ENCODE data around the gene LARP4B.
"Not testable (repeated sequence)": the region's sequence is repeated elsewhere in the genome, so short reads cannot be mapped to it uniquely, and the experiment has no call there.

The LARP4B gene

DNA sequence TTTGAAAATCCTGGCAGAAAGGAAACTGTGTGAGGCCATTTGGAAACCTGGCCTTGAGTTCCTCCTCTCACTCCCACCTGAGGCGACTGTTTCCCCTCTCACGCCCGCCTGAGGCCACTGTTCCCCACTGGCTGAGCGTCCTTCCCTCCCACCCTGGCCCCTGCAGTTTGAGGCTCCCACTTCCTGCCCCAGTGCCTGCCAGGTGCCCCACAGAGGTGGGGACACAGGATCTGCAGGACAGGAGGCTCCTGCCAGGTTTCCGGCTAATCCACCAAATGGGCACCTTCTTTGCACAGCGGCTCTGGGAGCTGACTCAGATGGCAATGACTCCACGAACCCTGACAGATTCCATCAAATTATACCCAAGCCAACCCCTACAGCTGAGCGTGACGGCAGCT, 24.3 kb upstream of the LARP4B start:
- DNase-seq = no peak

DNA sequence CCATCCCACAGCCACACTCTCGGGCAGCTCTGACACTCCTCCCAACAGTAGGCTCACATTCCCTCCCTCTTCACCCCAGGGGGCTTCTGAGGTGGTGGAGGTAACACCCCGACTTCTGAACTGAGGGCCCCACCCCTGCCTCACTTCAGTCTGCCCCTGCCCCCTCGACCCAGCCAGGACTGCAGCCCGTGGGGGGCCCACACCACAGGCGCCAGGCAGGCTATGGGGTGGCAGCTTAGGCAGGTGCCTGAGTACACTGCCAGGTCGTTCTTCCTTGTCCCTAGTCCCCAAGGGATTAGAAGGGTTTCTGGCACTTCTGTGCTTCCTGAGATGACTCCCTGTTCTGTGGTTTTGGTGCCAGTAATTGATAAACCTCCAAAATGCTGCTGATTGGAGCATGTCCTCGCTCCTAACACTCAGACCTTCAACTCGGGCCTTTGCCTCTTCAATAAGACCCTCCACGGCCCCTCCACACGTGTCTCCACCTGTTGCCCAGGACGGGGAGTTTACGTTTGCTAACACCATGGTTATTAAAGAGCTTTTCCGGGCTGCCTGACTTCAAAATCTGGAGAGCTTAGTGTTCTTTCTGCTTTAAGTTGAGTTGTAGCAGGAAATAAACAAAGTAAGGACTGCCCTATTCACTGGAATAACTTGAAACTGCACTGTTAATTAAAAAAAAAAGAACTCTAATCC, 23.8 kb upstream of the LARP4B start:
- DNase-seq = no peak

- DNase-seq = no peak
Observed at GRCh38 chr10:954396-954795, 22.9 kb upstream of the LARP4B start.

GRCh38 chr10:953836-954235, 22.3 kb upstream of the LARP4B start:
- no peak for DNase-seq

- no peak for DNase-seq
Observed at GRCh38 chr10:949446-949845, 17.9 kb upstream of the LARP4B start.

DNA sequence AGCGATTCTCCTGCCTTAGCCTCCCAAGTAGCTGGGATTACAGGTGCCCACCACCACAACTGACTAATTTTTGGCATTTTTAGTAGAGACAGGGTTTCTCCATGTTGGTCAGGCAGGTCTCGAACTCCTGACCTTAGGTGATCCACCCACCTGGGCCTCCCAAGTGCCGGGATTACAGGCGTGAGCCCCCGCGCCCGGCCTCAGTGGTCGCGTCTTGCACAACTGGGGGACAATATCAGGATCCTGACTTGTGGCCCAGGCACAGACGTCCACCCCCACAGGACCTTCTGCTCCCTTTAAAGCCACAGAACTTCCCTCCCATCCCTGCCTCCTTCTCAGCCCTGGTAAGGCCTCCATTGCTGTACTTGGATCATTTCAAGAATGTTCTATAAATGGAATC, 16.8 kb upstream of the LARP4B start:
- DNase-seq = no peak

DNA sequence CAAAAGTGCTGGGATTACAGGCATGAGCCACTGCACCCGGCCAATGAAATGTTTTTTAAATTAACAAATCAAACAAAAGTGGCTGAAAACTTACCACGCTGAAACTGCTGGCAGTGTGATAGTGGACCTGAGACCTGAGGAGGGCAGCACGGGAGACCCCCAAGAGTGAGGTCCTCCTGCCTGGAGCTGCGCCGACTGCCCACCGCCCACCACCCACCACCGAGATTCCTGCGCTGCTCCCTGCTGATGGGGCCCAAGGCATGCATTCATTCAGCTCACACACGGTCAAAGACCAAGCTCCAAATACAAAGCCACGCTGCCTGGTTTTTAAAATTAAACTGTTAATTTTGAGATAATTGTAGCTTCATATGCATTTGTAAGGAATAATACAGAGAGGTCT, 16.4 kb upstream of the LARP4B start:
- DNase-seq = no peak

DNA sequence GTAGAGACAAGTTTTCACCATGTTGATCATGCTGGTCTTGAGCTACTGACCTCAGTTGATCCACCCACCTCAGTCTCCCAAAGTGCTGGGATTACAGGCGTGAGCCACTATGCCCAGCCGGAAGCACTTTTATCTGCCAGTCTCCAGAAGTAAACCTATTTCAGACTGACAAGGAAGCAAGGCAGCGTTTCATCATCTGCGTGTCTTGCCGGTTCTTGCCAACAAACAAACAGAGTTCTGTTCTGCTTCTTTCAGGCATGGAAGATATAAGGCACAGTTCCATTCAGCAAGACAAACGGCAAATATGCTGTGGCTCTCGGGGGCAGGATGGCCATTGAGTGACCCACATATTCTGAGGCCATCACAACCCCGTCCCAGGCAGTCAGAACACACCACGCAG, 15.5 kb upstream of the LARP4B start:
- no peak for DNase-seq

- no peak for DNase-seq
Observed at GRCh38 chr10:945778-946177, 14.3 kb upstream of the LARP4B start.

DNA sequence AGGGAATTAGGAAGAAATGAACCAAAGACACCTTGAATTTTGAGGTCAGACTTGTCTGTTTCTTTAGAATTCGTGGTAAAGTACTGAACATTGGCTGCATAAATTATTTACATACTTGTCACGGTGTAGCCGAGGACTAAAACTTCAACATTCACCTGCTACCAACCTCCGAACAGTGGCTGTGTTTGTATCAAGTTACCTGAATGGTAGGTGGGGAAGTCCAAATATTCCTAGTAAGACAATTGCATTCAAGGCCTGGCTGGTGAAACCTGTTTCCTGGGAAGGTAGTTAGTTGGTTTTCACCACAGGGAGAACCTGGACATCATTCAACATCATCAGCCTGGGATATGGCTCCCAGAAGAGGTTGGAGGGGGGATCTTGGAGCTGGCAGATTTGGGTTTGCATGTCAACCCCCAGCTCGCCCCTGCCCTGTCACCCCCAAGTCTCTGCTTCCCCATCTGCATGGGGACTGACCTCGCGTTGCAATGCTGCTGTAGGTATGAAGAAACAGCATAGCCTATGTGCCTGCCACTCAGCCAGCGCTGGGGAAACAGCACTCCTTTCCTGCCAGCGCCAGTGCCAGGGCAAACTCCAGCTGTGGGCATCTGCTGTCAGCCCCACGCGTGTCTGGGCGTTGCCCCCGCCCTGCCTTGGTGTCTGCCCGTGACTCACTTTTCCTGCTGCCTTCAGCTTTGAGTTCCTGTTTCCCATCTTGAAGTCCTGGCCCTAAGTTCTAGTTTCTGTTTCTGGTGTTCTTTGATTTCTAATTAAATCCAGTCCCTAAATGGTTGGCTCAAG, 12.7 kb upstream of the LARP4B start:
- DNase-seq = no peak

DNA sequence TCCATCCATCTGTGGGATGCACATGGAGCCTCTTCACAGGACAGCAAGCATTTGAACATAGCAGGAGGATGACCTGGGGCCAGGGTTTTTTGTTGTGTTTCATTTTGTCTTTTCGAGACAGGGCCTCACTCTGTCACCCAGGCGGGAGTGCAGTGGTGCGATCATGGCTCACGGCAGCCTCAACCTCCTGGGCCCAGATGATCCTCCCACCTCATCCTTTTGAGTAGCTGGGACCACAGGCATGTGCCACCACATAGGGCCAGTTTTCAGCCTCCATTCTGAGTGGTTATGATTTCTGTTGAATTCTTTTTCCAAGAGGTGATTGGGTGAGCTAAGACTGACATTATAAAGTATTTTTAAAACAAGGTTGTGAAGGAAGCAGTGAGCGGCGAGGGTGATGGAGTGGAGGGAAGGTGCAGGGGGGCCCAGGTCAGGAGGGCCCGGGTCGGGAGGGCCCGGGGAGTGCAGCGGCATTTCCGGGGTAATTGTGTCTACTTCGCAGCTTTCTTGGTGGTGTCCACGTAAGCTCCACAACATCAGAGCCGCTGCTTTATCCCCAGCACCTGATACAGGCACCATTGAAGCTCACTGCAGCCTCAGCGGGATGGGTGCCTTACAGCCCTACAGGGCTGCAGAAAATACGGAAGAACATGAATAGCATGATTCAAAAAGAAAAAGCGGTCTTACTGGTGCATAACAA, 12.0 kb upstream of the LARP4B start:
- DNase-seq = no peak

DNA sequence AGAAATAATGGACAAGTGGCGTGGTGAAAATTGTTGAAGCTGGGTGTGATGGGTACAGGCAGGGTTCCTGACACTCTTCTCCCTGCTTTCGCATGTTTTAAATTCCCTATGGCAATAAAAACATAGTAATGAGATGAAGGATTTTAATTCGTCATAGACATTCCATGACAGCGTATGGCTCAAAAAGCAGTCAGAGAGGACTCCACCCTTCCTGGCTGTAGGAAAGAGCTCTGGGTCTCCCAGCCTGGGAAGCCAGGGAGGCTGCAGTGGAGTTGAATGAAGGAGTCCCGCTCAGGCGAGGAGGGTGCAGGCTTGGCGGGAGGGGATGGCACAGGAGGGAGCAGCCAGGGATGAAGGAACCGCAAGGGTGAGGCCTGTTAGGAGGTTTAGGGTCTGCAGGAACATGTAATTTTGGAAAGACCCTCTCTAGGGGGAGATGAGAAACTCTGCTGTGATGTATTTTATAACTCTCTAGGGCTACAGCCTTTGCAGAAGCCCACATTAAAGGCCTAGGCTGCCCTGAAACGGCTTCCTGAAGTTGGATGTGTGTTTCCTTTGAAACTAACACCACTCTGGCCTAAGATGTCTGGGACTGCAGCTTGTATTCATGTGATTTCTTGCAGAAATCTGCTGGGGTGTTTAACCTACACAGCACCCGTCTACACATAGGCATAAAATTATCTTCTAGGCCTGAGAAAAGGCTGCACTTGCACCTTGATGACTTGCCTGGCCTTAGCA, 7.6 kb upstream of the LARP4B start:
- no peak for DNase-seq

GRCh38 chr10:934746-935406, 3.4 kb upstream of the LARP4B start:
- DNase-seq = no peak

DNA sequence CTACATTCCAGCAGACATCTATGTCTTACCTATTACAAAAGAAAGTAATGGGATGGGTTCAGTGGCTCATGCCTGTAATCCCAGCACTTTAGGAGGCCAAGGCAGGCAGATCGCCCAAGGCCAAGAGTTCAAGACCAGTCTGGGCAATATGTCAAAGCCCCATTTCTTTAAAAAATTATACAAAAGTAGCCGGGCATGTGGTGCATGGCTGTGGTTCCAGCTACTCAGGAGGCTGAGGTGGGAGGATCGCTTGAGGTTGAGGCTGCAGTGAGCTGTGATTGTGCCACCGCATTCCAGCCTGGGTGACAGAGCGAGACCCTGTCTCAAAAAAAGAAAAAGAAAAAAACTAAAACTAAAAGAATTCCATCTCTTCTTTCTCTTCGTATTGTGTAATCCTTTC, 2.7 kb upstream of the LARP4B start:
- not testable (repeated sequence) for DNase-seq

DNA sequence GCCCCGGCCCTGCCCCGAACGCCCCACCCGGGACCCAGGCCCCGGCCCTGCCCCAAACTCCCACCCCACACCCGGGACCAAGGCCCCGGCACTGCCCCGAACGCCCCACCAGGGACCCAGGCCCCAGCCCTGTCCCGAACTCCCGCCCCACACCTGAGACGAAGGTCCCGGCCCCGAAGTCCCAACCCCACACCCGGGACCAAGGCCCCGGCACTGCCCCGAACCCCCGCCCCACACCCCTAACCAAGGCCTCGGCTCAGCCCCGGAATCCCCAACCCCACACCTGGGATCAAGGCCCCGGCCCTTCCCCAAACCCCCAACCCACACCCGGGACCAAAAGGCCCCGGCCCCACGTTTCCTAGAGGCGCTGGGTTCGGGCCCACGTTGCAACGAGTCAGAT, 1.1 kb upstream of the LARP4B start:
- no peak for DNase-seq

DNA sequence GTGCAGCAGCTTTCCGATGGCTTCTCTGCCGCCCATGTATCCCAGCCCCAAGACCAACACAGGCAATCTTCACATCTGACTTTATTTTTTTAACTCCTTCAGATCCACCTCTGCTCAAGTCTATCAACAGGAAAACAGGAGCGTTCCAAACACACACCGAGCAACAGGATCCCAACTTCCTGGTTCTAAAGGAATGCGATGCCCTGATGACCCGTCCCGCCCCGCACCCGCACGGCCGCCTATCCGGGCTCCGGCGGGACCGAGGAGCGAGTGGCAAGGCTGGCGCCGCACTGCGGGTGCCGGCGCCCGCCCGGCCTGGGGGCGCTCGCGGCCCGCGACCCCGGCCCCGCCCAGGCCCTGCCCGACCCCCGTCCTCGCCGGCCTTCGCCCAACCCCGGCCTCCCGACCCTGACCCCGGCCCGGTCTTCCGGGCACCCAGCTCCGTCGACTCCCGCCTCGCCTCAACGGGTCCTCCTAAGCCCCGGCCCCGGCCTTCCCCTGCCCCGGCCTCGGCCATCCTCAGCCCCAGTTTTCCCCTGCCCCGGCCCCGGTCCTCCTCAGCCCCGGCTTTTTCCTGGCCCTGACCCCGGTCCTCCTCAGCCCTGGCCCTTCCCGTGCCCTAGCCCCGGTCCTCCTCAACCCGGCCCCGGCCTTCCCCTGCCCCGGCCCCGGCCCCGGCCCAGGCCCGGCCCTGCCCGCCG, 730 bp downstream of the LARP4B start:
- DNase-seq = no peak

DNA sequence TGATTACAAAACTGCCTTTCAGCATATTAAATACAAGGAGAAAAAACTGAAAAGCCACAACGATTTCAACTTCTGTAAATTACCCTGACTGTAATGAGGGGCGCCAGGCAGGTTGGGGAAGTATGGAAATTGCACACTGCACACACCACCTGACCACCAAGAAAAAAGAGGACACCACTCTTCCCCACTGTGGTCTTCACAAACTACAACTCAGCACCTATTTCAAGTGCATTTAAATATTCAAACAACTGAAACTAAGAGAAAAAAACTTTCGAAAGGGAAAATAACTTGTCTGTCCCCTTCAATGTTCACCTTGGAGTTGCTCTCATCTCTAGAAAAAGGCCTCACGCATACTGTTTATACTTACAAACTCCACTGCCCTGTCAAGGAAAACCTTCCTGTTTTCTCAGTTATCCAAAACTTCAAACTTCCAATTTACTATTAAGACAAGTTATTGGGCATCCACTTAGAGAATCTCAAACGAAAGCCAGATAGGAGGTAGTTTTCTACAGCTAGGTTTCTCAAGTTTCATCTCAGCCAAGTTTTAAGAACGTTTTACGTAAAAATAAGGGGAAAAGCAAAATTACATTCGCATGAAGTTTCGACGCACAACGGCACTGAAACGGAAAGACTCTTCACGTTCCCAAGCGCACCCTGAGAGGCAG, 1.4 kb downstream of the LARP4B start:
- DNase-seq = no peak

DNA sequence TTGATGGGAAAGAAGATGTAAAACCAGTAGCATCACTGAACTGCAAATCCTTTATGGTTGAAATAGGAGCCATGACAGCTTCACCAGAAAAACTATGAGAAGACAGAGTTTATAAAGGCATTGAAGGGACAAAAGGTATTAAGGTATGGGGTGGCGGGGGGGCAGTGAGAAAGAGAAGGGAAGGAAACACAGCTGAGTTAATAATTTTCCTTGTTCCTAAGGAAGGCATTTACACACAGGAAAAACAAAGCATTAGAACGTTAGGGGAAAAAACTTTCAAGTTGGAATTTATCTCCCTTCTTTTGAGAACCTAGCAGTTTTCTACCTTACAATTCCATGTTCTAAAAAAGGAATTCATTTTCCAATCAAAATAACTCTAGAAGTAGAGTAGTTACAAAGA, 4.4 kb downstream of the LARP4B start:
- DNase-seq = no peak

DNA sequence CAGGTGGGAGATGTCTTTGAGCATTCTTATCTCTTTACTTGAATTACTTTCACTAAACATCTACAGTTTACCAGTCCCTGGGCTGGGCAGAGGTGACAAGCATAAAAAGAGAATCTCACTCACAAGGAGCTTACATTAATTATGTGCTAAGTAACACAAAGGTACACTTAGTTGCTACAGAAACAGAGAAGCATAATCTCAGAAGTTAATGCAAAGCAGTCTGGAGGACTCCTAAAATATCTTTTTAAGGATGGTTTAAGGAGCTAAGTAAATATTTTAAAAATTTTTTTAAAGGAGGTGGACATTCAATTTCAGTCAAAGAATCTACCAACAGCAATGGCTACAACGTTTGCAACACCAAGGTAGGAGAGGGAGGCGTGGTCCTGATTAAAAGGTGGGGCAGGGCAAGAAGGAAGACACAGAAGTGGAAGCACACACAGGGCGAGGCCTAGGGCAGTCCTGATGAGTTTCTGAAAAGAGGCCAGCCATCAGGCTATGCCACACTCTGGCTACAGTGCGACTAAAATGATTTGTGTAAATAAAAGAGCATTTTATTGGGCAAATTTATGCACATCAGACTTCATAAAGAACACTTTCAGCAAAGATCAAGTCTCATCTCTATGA, 5.3 kb downstream of the LARP4B start:
- no peak for DNase-seq

GRCh38 chr10:924524-924859, 7.0 kb downstream of the LARP4B start:
- no peak for DNase-seq

DNA sequence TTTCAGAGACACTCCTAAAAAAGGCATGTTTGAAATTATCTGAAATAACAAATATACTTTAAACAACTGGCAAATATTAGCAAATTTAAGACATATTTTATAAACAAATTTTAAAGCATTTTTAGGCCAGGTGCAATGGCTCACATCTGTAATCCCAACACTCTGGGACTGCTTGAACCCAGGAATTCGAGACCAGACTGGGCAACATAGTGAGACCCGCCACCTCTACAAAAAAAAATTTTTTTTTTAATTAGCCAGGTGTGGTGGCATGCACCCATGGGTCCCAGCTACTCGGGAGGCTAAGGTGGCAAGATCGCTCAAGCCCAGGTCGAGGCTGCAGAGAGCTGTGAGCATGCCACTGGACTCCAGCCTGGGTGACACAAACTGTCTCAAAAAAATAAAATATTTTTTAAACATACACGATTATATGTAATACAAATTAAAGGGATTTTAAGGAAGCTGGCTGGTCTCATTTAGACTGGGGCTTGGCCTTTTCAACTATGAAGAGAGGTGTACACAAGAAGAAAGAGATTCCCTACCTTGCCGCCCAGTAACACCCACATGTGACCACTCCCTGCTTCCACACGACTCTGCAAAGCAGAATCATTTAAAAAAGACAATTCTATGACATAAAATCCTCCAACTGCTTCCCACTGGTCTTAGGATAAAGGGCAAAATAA, 7.5 kb downstream of the LARP4B start:
- no peak for DNase-seq
